ENCODE data around the gene PRRX2. TPM values are rescaled to one million over a fixed set of nuclear protein-coding genes. Genes with fewer than 3 reads are reported as not detected.

The PRRX2 gene
- total and polyA plus RNA-seq, 7 experiments from 2014 or later: 1.1 TPM; not detected in 6

GRCh38 chr9:129686736-129687135 is 21.3 kb downstream of the PRRX2 start:
- H3K9me3 ChIP-seq (ENCODE audit: control insufficient read depth in 2 of 3, low read length in 3 of 3): no peaks in the 10 kb centered on the region
- DNase-seq: no peak
- H3K4me1 ChIP-seq (ENCODE audit: control insufficient read depth in 2 of 2, insufficient read depth in 2 of 2, low read length in 2 of 2): no peaks in the 10 kb centered on the region
- intact Hi-C loops (cut with micrococcal nuclease): no loop called here
- ATAC-seq: no peak
- Mint-ChIP-seq H3K36me3 (no peaks in the 10 kb centered on the region), H3K27ac (no peak overlapping the region), H3K9me3 (no peaks in the 10 kb centered on the region), H3K4me3 (no peak overlapping the region), H3K27me3 (peaks cover 0 to 4% (median 0%) of the 10 kb centered on the region in 5 donors), H3K4me1 (no peaks in the 10 kb centered on the region)
- POLR2A ChIA-PET: no interaction called here
- no peak overlapping the region for H3K27ac ChIP-seq (ENCODE audit: low read depth, low read length)
- H3K27me3 ChIP-seq (ENCODE audit: control insufficient read depth in 2 of 2, insufficient read depth in 2 of 2, low read length in 2 of 2): no peaks in the 10 kb centered on the region
- H3K36me3 ChIP-seq (ENCODE audit: control insufficient read depth in 2 of 3, insufficient read depth in 3 of 3, low read length in 3 of 3): no peaks in the 10 kb centered on the region
- CTCF ChIA-PET: no interaction called here
- H3K4me3 ChIP-seq (ENCODE audit: low read length): no peak overlapping the region

GRCh38 chr9:129687391-129687790 is 21.9 kb downstream of the PRRX2 start:
- no peaks in the 10 kb centered on the region for H3K27me3 ChIP-seq (ENCODE audit: control insufficient read depth in 2 of 2, insufficient read depth in 2 of 2, low read length in 2 of 2)
- no peaks in the 10 kb centered on the region for H3K4me1 Mint-ChIP-seq
- POLR2A ChIA-PET: no interaction called here
- no peak overlapping the region for H3K27ac Mint-ChIP-seq
- CTCF ChIA-PET: no interaction called here
- DNase-seq (no peak), ATAC-seq (no peak)
- H3K9me3 ChIP-seq (ENCODE audit: control insufficient read depth in 2 of 3, low read length in 3 of 3): no peaks in the 10 kb centered on the region
- H3K4me3 Mint-ChIP-seq: no peak overlapping the region
- intact Hi-C loops (cut with micrococcal nuclease): no loop called here
- no peaks in the 10 kb centered on the region for H3K36me3 ChIP-seq (ENCODE audit: control insufficient read depth in 2 of 3, insufficient read depth in 3 of 3, low read length in 3 of 3)
- no peaks in the 10 kb centered on the region for H3K36me3 Mint-ChIP-seq
- peaks cover 0 to 2% (median 0%) of the 10 kb centered on the region in 5 donors for H3K27me3 Mint-ChIP-seq
- H3K4me1 ChIP-seq (ENCODE audit: control insufficient read depth in 2 of 2, insufficient read depth in 2 of 2, low read length in 2 of 2): no peaks in the 10 kb centered on the region
- peaks cover 0 to 2% (median 0%) of the 10 kb centered on the region in 11 donors for H3K9me3 Mint-ChIP-seq
- no peak overlapping the region for H3K27ac ChIP-seq (ENCODE audit: low read depth, low read length)
- H3K4me3 ChIP-seq (ENCODE audit: low read length): no peak overlapping the region

GRCh38 chr9:129688285-129689043 is 23.0 kb downstream of the PRRX2 start:
- Histone ChIP-seq H3K36me3 (ENCODE audit: control insufficient read depth in 2 of 3, insufficient read depth in 3 of 3, low read length in 3 of 3) (no peaks in the 10 kb centered on the region), H3K4me3 (ENCODE audit: low read length) (no peak overlapping the region), H3K27me3 (ENCODE audit: control insufficient read depth in 2 of 2, insufficient read depth in 2 of 2, low read length in 2 of 2) (no peaks in the 10 kb centered on the region), H3K9me3 (ENCODE audit: control insufficient read depth in 2 of 3, low read length in 3 of 3) (no peaks in the 10 kb centered on the region), H3K4me1 (ENCODE audit: control insufficient read depth in 2 of 2, insufficient read depth in 2 of 2, low read length in 2 of 2) (no peaks in the 10 kb centered on the region), H3K27ac (ENCODE audit: low read depth, low read length) (no peak overlapping the region)
- Mint-ChIP-seq H3K4me1 (no peaks in the 10 kb centered on the region), H3K27me3 (peaks cover 0 to 2% (median 0%) of the 10 kb centered on the region in 5 donors), H3K4me3 (no peak overlapping the region), H3K27ac (no peak overlapping the region), H3K9me3 (peaks cover 0 to 3% (median 0%) of the 10 kb centered on the region in 11 donors), H3K36me3 (no peaks in the 10 kb centered on the region)
- CTCF ChIA-PET: no interaction called here
- DNase-seq (no peak), ATAC-seq (no peak)
- intact Hi-C loops (cut with micrococcal nuclease): no loop called here
- POLR2A ChIA-PET: no interaction called here

- Mint-ChIP-seq H3K9me3 (peaks cover 0 to 3% (median 0%) of the 10 kb centered on the region in 11 donors), H3K27me3 (peaks cover 11 to 28% (median 17%) of the 10 kb centered on the region in 5 donors), H3K36me3 (no peaks in the 10 kb centered on the region), H3K4me3 (no peak overlapping the region), H3K4me1 (peaks cover 0 to 4% (median 3%) of the 10 kb centered on the region in 7 donors), H3K27ac (no peak overlapping the region)
- intact Hi-C loops (cut with micrococcal nuclease): no loop called here
- no peaks in the 10 kb centered on the region for H3K27me3 ChIP-seq (ENCODE audit: control insufficient read depth in 2 of 2, insufficient read depth in 2 of 2, low read length in 2 of 2)
- H3K4me1 ChIP-seq (ENCODE audit: control insufficient read depth in 2 of 2, insufficient read depth in 2 of 2, low read length in 2 of 2): no peaks in the 10 kb centered on the region
- H3K4me3 ChIP-seq (ENCODE audit: low read length): no peak overlapping the region
- ChIA-PET POLR2A (no interaction called here), CTCF (no interaction called here)
- no peaks in the 10 kb centered on the region for H3K36me3 ChIP-seq (ENCODE audit: control insufficient read depth in 2 of 3, insufficient read depth in 3 of 3, low read length in 3 of 3)
- ATAC-seq: no peak
- no peak for DNase-seq
- no peaks in the 10 kb centered on the region for H3K9me3 ChIP-seq (ENCODE audit: control insufficient read depth in 2 of 3, low read length in 3 of 3)
- H3K27ac ChIP-seq (ENCODE audit: low read depth, low read length): no peak overlapping the region
These were observed 27.1 kb downstream of the PRRX2 start for GRCh38 chr9:129692534-129692933.

GRCh38 chr9:129693741-129694140 is 28.3 kb downstream of the PRRX2 start:
- POLR2A ChIA-PET: no interaction called here
- Histone ChIP-seq H3K9me3 (ENCODE audit: control insufficient read depth in 2 of 3, low read length in 3 of 3) (no peaks in the 10 kb centered on the region), H3K27ac (ENCODE audit: low read depth, low read length) (no peak overlapping the region), H3K36me3 (ENCODE audit: control insufficient read depth in 2 of 3, insufficient read depth in 3 of 3, low read length in 3 of 3) (no peaks in the 10 kb centered on the region), H3K27me3 (ENCODE audit: control insufficient read depth in 2 of 2, insufficient read depth in 2 of 2, low read length in 2 of 2) (no peaks in the 10 kb centered on the region), H3K4me1 (ENCODE audit: control insufficient read depth in 2 of 2, insufficient read depth in 2 of 2, low read length in 2 of 2) (no peaks in the 10 kb centered on the region), H3K4me3 (ENCODE audit: low read length) (no peak overlapping the region)
- peaks cover 0 to 3% (median 0%) of the 10 kb centered on the region in 11 donors for H3K9me3 Mint-ChIP-seq
- ATAC-seq: no peak
- no peak overlapping the region for H3K27ac Mint-ChIP-seq
- DNase-seq: no peak
- CTCF ChIA-PET: no interaction called here
- H3K4me3 Mint-ChIP-seq: no peak overlapping the region
- intact Hi-C loops (cut with micrococcal nuclease): no loop called here
- H3K36me3 Mint-ChIP-seq: no peaks in the 10 kb centered on the region
- peaks cover 0 to 4% (median 3%) of the 10 kb centered on the region in 7 donors for H3K4me1 Mint-ChIP-seq
- H3K27me3 Mint-ChIP-seq: peaks cover 13 to 35% (median 17%) of the 10 kb centered on the region in 5 donors

GRCh38 chr9:129694243-129694646 is 28.8 kb downstream of the PRRX2 start:
- Mint-ChIP-seq H3K4me3 (no peak overlapping the region), H3K27ac (no peak overlapping the region), H3K4me1 (peaks cover 0 to 4% (median 3%) of the 10 kb centered on the region in 7 donors), H3K9me3 (peaks cover 0 to 3% (median 0%) of the 10 kb centered on the region in 11 donors), H3K36me3 (no peaks in the 10 kb centered on the region), H3K27me3 (peaks cover 17 to 40% (median 19%) of the 10 kb centered on the region in 5 donors)
- H3K4me3 ChIP-seq (ENCODE audit: low read length): no peak overlapping the region
- CTCF ChIA-PET: no interaction called here
- POLR2A ChIA-PET: no interaction called here
- no peaks in the 10 kb centered on the region for H3K9me3 ChIP-seq (ENCODE audit: control insufficient read depth in 2 of 3, low read length in 3 of 3)
- H3K4me1 ChIP-seq (ENCODE audit: control insufficient read depth in 2 of 2, insufficient read depth in 2 of 2, low read length in 2 of 2): no peaks in the 10 kb centered on the region
- H3K27ac ChIP-seq (ENCODE audit: low read depth, low read length): no peak overlapping the region
- intact Hi-C loops (cut with micrococcal nuclease): no loop called here
- no peaks in the 10 kb centered on the region for H3K36me3 ChIP-seq (ENCODE audit: control insufficient read depth in 2 of 3, insufficient read depth in 3 of 3, low read length in 3 of 3)
- H3K27me3 ChIP-seq (ENCODE audit: control insufficient read depth in 2 of 2, insufficient read depth in 2 of 2, low read length in 2 of 2): no peaks in the 10 kb centered on the region
- ATAC-seq: no peak
- no peak for DNase-seq

- ChIA-PET CTCF (interaction anchor here (0.7 kb wide), 1 partner anchor 1022 kb away, joined by 3 read pairs; no protein-coding TSS in a partner anchor), POLR2A (interaction anchor here (0.6 kb wide), 1 partner anchor 412 kb away, joined by 3 read pairs; no protein-coding TSS in a partner anchor)
- ATAC-seq (no peak), DNase-seq (no peak)
- Histone ChIP-seq H3K27me3 (ENCODE audit: control insufficient read depth in 2 of 2, insufficient read depth in 2 of 2, low read length in 2 of 2) (no peaks in the 10 kb centered on the region), H3K27ac (ENCODE audit: low read depth, low read length) (no peak overlapping the region), H3K4me1 (ENCODE audit: control insufficient read depth in 2 of 2, insufficient read depth in 2 of 2, low read length in 2 of 2) (no peaks in the 10 kb centered on the region), H3K36me3 (ENCODE audit: control insufficient read depth in 2 of 3, insufficient read depth in 3 of 3, low read length in 3 of 3) (no peaks in the 10 kb centered on the region), H3K9me3 (ENCODE audit: control insufficient read depth in 2 of 3, low read length in 3 of 3) (no peaks in the 10 kb centered on the region), H3K4me3 (ENCODE audit: low read length) (no peak overlapping the region)
- H3K27me3 Mint-ChIP-seq: peaks cover 24 to 53% (median 29%) of the 10 kb centered on the region in 5 donors
- peak overlapping the region in 2 of 10 donors; percentile 36 to 85 for H3K4me3 Mint-ChIP-seq
- H3K27ac Mint-ChIP-seq: no peak overlapping the region
- peaks cover 0 to 4% (median 3%) of the 10 kb centered on the region in 7 donors for H3K4me1 Mint-ChIP-seq
- no peaks in the 10 kb centered on the region for H3K36me3 Mint-ChIP-seq
- intact Hi-C loops (cut with micrococcal nuclease): no loop called here
- peaks cover 0 to 3% (median 0%) of the 10 kb centered on the region in 11 donors for H3K9me3 Mint-ChIP-seq
These were observed 30.4 kb downstream of the PRRX2 start for GRCh38 chr9:129695870-129696269.
